Fibroblast of skin of left quadriceps (primary cell): ENCODE measurements around the gene CAMTA1.

ENCODE experiments used
- DNase-seq, 2 experiments: peaks; one replicate each; pipeline ENCODE4 v3.0.0-alpha.2; 2013; ENCODE audit warnings: low read depth in 2 of 2

CAMTA1 gene

GRCh38 chr1:7076117-7076516 lies 290.9 kb downstream of the CAMTA1 start:
- DNase-seq: no peak

DNA sequence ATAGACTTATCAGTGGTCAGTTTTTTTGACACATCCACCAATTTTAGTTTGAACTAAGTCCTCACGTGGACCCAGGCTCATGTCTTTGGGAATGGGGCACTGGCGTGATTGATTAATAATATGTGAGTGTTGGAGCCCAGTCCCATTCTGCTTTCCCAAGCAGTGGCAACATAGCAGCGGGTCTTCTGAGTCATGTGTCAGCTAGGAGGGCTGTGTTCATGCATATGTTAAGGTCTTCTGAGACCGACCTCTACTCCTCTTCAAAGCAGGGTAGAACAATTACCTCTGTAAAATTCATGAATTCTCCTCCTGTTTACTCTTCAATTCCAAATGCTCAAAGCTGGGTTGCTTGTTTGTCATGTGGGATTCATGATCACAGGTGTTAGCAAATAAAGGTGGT lies 291.3 kb downstream of the CAMTA1 start:
- no peak for DNase-seq

- no peak for DNase-seq
Measured at GRCh38 chr1:7077136-7077535, 291.9 kb downstream of the CAMTA1 start.

- no peak for DNase-seq
Measured at GRCh38 chr1:7077970-7078369, 292.7 kb downstream of the CAMTA1 start.

DNA sequence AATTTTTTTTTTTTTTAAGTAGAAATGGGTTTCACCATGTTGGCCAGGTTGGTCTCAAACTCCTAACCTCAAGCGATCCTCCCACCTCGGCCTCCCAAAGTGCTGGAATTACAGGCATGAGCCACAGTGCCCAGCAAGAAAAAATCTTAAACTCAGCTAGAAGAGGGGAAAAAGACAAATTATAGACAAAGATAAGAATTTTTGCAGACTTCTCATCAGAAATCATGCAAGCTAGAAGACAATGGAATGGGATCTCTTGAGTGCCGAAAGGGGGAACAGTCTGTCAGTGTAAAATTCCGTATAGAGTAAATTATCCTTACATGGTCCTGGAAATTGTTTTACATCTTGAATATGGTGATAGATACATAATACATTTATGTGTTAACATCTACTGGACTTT lies 294.4 kb downstream of the CAMTA1 start:
- DNase-seq: no peak

DNA sequence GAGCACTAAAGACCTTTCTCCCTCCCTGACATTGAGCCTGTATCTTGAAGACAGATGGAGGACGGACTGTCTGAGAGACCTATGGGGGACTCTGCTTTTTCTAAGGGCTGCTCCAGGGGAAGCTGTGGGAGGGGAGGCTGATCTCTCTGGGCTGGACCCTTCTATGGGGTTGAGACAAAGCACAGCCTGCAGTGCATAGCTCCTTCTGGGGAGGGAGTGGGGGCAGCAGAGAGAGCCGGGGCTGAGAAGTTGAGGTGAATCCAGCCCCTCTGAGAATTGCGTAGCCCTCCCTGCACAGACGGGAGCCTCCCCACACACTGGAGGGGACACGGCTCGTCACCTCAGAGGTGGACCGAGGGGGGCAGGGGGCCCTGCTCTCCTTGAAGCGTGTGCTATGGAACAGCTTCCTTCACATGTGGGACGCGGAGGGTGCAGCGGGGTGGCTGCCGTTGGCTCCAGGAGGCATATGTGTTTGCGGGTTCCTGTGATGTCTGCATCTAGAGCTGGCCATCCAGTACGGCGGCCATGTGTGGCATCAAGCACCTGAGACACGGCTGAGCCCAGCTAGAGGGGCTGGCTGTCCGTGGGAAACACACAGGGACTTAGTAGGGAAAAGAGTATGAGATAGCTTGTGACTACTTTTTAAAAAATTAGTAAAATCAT lies 299.1 kb downstream of the CAMTA1 start:
- DNase-seq: no peak

DNA sequence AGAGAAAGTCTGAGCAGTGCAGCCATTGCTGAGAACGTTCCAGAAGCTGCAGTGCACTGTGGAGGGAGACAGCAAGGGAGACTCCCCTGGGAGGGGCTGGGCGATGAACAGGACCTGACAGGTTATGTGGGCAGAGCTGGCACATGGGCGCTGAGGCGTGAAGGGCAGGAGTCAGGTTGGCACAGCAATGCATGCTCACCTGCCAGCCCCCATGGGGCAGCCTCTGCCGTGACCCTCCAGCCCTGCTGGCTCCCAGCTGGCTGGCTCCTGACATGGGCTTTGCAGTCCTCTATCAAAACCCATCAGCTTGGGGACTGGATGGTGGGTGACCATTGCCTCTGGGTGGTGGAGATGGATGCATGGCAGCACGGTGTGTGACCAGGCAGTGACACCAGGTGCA lies 300.3 kb downstream of the CAMTA1 start:
- DNase-seq: no peak

GRCh38 chr1:7086106-7086505 lies 300.9 kb downstream of the CAMTA1 start:
- no peak for DNase-seq

GRCh38 chr1:7087888-7088287 lies 302.6 kb downstream of the CAMTA1 start:
- DNase-seq: no peak

- DNase-seq: no peak
Measured at GRCh38 chr1:7089497-7089896, 304.2 kb downstream of the CAMTA1 start.

- DNase-seq: no peak
Measured at GRCh38 chr1:7093297-7093696, 308.0 kb downstream of the CAMTA1 start.

DNA sequence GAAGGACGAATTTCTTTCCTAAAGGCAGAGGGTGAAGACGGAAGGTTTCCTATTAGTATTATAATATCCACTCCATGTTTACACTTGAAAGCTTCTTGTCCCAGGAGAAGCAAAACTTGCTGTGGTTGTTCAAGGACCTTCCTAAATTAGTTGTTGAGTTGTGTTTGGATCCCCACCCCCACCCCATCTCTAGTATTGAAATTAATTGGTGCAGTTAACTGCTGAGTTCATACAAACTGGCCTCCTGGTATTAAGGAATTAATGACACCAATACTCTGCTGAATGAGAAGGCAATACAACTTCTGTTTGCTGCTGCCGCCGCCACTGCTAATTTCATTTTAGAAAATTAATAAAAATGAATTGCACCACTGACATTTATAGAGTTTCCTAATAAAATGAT lies 308.8 kb downstream of the CAMTA1 start:
- no peak for DNase-seq

DNA sequence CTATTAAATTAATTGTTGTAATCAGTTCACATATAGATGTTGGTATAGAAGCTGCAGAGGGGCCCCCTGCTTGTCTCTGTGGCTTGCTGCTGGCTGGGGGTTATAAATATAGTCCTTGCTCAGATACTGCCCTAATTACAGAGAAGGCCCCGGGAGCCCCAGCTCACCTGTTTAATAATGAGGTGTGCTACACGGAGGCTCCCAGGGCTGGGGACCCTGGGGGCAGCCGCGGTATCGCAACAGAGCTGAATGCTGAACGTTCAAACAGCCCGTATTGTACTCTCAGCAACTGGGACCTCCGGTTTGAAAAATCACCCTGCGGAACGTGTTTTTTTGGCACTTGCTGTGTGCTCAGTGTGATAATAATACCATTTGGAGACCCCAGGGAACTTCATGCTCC lies 309.3 kb downstream of the CAMTA1 start:
- DNase-seq: no peak

GRCh38 chr1:7095343-7095964 lies 310.2 kb downstream of the CAMTA1 start:
- DNase-seq: no peak

DNA sequence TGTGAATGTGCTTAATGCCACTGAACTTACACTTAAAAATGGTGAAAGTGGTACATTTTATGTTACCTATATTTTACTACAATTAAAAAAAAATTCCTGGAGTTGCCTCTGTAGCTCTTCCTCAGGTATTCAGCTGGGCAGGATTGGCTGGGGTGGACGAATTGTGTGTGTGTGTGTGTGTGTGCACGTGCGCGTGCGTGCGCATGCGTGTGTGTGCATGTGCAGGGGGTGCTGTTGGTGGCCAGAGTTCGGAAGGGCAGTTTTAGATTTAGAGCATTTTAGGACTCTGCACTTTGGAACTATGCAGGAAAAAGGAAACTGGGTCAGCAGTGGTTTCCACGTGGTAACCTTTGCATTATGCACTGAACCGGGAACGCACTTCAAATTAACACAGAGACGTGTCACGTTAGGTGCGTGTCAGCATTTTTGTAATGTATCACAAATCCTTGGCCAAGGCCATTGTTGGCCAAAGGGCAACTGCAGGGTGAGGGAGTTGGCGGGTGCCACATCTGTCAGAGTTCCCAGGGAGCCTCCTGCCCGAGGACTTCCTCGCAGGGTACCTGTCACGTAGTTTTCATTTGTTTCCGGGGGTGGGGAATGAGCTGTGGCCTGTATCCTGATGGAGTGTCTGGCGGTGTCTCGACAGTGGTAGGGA lies 312.8 kb downstream of the CAMTA1 start:
- DNase-seq: no peak

- no peak for DNase-seq
Measured at GRCh38 chr1:7098641-7099040, 313.4 kb downstream of the CAMTA1 start.

- DNase-seq: no peak
Measured at GRCh38 chr1:7100479-7100878, 315.2 kb downstream of the CAMTA1 start.

DNA sequence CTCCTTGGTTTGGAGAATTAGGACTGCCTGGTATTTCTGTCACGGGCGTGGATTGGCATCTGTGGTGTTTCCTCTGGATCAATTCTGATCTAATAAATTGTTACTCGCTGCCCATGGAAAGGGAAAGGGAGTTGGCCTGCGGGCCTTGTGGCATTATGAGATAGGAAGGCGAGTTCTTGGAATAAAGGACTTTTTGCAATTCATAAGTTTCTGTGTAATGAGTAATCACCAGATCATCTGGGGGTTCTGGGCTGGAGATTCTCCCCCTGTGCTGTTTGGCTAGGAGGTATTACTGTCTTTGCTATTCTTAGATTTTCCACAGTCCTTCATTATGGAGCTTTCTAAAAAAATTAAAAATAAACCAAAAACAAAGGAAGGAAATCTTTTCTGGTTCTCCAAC lies 315.9 kb downstream of the CAMTA1 start:
- DNase-seq: peak; percentile 7

GRCh38 chr1:7103361-7103782 lies 318.1 kb downstream of the CAMTA1 start:
- DNase-seq: no peak

DNA sequence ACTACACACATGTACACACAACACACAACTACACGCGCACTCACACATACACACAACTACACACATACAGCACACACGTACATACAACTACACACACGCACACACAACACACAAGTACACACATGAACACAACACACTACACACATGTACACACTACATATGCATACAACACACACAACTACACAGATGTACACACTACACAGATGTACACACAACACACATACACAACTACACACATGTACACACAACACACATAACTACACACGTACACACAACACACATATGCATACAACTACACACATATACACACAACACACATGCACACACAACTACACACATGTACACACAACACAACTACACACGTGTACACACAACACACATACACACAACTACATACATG lies 318.6 kb downstream of the CAMTA1 start:
- DNase-seq: no peak

- DNase-seq: no peak
Measured at GRCh38 chr1:7104339-7104738, 319.1 kb downstream of the CAMTA1 start.

- DNase-seq: no peak
Measured at GRCh38 chr1:7105269-7105668, 320.0 kb downstream of the CAMTA1 start.

- DNase-seq: no peak
Measured at GRCh38 chr1:7106442-7107108, 321.3 kb downstream of the CAMTA1 start.
